ENCODE data around the gene TRABD.

TRABD gene

DNA sequence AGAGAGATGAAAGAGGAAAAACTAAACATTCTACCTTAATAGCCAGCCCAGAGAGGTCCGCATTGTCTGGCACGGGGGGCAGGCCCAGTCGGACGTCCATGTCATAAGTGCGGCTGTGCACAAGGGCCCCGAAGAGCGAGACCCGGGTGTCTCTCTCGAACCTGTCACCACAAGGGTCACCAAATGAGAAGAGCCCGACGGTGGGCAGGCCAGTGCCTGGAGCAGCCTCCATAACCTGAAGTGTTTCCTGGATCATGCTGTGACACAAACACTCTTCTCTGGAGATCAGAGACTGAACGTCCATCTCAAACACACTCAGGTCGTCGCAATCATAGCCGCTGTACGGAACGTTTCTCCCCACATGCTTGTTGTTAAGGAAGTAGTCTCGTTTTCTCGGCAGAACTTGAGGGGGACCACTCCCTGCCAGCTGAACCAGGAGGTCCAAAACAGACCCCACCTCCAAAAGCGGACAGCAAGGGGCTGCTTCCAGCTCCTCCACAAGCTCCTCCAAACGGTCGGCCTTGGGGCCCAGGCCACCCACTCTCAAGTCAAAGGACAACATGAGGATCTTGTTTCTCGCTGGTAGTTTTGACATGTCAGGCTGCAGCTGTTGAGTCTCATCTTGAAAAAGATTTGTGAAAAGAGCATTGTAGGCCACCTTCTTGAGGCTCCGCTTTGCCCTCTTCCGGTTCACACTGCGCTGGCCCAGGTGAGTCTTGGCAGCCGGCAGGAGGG is 58.1 kb downstream of the TRABD start:
- peaks cover 31% of the 10 kb centered on the region for H3K4me1 ChIP-seq (ENCODE audit: low read length)
- H3F3A ChIP-seq (ENCODE audit: insufficient read depth, low read length): peaks cover 38% of the 10 kb centered on the region
- no peaks in the 10 kb centered on the region for H3K9me2 ChIP-seq (replicated peaks; ENCODE audit: insufficient read depth, low read length)
- no peak for TF ChIP-seq EZH2phosphoT487 (IDR thresholded peaks at IDR 0.05; ENCODE audit: low read length)
- no peak for TF ChIP-seq EZH2 (optimal IDR thresholded peaks at IDR 0.05; ENCODE audit: low read depth, low read length)
- TF ChIP-seq, protein P1, sequence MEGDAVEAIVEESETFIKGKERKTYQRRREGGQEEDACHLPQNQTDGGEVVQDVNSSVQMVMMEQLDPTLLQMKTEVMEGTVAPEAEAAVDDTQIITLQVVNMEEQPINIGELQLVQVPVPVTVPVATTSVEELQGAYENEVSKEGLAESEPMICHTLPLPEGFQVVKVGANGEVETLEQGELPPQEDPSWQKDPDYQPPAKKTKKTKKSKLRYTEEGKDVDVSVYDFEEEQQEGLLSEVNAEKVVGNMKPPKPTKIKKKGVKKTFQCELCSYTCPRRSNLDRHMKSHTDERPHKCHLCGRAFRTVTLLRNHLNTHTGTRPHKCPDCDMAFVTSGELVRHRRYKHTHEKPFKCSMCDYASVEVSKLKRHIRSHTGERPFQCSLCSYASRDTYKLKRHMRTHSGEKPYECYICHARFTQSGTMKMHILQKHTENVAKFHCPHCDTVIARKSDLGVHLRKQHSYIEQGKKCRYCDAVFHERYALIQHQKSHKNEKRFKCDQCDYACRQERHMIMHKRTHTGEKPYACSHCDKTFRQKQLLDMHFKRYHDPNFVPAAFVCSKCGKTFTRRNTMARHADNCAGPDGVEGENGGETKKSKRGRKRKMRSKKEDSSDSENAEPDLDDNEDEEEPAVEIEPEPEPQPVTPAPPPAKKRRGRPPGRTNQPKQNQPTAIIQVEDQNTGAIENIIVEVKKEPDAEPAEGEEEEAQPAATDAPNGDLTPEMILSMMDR (IDR thresholded peaks at IDR 0.05; ENCODE audit: low read length): no peak
- no peak for DNase-seq
- H4K20me1 ChIP-seq (ENCODE audit: insufficient read depth, low read length): no peaks in the 10 kb centered on the region
- H2AFZ ChIP-seq (ENCODE audit: low read length): peak overlapping the region; percentile 45; the same call in 1 of the 2 replicates
- H3K4me3 ChIP-seq (ENCODE audit: low read length): peak overlapping the region; percentile 81
- no peaks in the 10 kb centered on the region for H3K27me3 ChIP-seq (replicated peaks; ENCODE audit: insufficient read depth, low read length)
- peak overlapping the region; percentile 91 for H3K9ac ChIP-seq (ENCODE audit: low read length)
- H3K79me2 ChIP-seq (ENCODE audit: low read length): peaks cover 83% of the 10 kb centered on the region
- H3K9me3 ChIP-seq (replicated peaks; ENCODE audit: insufficient read depth, low read length): no peaks in the 10 kb centered on the region
- peak overlapping the region; percentile 88 for H3K27ac ChIP-seq (ENCODE audit: low read length)
- peak overlapping the region; percentile 100 for H3K4me2 ChIP-seq (ENCODE audit: low read depth, low read length)
- H3K36me3 ChIP-seq (replicated peaks; ENCODE audit: insufficient read depth, low read length): no peaks in the 10 kb centered on the region

DNA sequence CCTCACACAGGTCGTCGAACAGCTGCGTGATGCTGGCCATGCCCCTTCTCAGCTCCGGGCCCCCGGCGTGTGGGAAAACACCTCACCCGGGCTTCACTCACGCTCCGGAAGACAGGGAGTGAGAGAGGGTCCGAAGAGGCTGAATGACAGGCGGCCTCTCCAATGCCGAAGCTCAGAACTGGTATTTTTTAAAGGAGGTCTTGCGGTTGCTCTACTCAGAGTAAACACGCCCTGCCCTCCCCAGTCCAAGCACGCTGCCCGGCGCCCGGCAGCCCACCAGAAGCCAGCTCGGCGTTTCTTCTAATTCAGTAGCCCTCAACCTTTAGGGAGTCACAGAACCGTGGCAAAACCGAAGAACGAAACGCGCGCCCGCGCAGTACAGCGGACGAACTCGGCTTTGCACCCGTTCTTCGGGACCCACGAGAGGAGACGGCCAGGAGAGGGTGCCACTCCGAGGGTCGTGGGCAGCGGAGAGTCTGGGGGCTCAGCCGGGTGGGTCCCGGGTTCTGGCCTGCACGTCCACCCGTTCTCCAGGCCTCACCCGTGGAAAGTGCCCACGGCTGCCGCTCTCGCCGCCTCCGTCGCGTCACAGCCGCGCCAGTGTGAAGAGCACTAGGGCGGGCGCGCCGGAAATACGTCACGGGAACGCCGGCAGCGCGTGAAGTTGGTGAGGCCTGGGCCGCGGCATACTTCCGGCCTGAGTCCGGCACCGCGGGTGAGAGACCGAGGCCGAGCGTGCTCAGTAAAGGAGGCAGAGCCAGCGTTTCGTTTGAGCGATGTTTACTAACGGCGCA is 58.9 kb downstream of the TRABD start, which contains the start of gene TUBGCP6:
Gene TUBGCP6 (minus strand): TSS at position 604 of the 794 bp plus-strand sequence. CDS start 564 bp downstream, at position 40.
- peaks cover 80% of the 10 kb centered on the region for H3K79me2 ChIP-seq (ENCODE audit: low read length)
- TF ChIP-seq, protein P1 (IDR thresholded peaks at IDR 0.05; ENCODE audit: low read length): peak; percentile 21; the same call in 1 of the 2 replicates
- TF ChIP-seq EZH2phosphoT487 (IDR thresholded peaks at IDR 0.05; ENCODE audit: low read length): no peak
- peaks cover 38% of the 10 kb centered on the region for H3F3A ChIP-seq (ENCODE audit: insufficient read depth, low read length)
- no peaks in the 10 kb centered on the region for H4K20me1 ChIP-seq (ENCODE audit: insufficient read depth, low read length)
- H2AFZ ChIP-seq (ENCODE audit: low read length): peak within 1 kb of the TSS; percentile 45
- DNase-seq: peak; percentile 97
- peak within 1 kb of the TSS; percentile 91 for H3K9ac ChIP-seq (ENCODE audit: low read length)
- peak within 1 kb of the TSS; percentile 81 for H3K4me3 ChIP-seq (ENCODE audit: low read length)
- H3K27ac ChIP-seq (ENCODE audit: low read length): peak within 1 kb of the TSS; percentile 88
- no peaks in the 10 kb centered on the region for H3K27me3 ChIP-seq (replicated peaks; ENCODE audit: insufficient read depth, low read length)
- peaks cover 32% of the 10 kb centered on the region for H3K4me1 ChIP-seq (ENCODE audit: low read length)
- no peaks in the 10 kb centered on the region for H3K9me3 ChIP-seq (replicated peaks; ENCODE audit: insufficient read depth, low read length)
- peak within 1 kb of the TSS; percentile 100 for H3K4me2 ChIP-seq (ENCODE audit: low read depth, low read length)
- no peaks in the 10 kb centered on the region for H3K36me3 ChIP-seq (replicated peaks; ENCODE audit: insufficient read depth, low read length)
- H3K9me2 ChIP-seq (replicated peaks; ENCODE audit: insufficient read depth, low read length): no peaks in the 10 kb centered on the region

DNA sequence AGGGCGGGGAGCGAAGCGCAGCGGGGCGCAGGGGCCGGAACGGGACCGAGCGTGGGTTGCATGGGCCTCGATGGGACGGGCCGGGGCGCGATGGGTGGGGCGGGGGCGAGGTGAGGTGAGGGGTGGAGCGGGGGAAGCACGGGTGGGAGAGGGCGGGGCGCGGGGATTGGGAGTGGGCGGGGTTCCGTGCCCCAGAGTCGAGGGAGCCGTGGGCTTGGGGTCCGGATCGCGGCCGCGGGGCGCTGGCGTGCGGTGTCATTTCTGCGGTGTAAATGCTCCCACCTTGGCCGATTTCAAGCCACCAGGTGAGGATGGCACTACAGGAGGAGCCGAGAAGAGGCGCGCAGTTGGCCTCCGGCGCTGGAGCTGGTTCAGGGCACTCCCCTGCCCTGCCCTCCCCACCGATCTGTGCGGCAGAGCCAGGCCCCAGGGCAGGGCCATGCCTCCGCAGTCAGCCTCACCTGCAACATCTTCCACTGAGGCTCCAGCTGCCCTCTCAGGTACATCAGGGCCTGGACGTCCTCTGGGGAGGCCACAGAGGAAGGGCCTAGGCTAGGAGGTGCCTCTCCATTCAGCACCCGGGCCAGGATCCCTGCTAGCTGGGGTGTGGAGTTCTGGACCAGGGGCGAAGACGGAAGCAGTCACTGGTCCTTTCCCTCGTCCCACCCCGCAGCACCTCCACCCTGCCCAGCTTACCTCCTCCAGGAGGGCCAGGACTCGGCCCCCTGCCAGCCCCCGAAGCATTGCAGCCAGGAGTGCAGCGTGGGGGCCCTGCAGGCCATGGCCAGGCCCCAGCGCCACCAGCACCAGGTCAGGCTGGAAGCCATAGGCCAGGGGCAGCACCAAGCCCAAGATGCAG is 59.7 kb downstream of the TRABD start:
- Histone ChIP-seq H3K4me3 (ENCODE audit: low read length) (peak overlapping the region; percentile 81), H3K9me3 (replicated peaks; ENCODE audit: insufficient read depth, low read length) (no peaks in the 10 kb centered on the region), H3K79me2 (ENCODE audit: low read length) (peaks cover 80% of the 10 kb centered on the region), H3K4me1 (ENCODE audit: low read length) (peaks cover 40% of the 10 kb centered on the region), H4K20me1 (ENCODE audit: insufficient read depth, low read length) (no peaks in the 10 kb centered on the region), H3K36me3 (replicated peaks; ENCODE audit: insufficient read depth, low read length) (no peaks in the 10 kb centered on the region), H3F3A (ENCODE audit: insufficient read depth, low read length) (peaks cover 41% of the 10 kb centered on the region), H2AFZ (ENCODE audit: low read length) (no peak overlapping the region), H3K9ac (ENCODE audit: low read length) (peak overlapping the region; percentile 91), H3K27ac (ENCODE audit: low read length) (peak overlapping the region; percentile 88), H3K27me3 (replicated peaks; ENCODE audit: insufficient read depth, low read length) (no peaks in the 10 kb centered on the region), H3K9me2 (replicated peaks; ENCODE audit: insufficient read depth, low read length) (no peaks in the 10 kb centered on the region), H3K4me2 (ENCODE audit: low read depth, low read length) (peak overlapping the region; percentile 100)
- TF ChIP-seq EZH2phosphoT487 (IDR thresholded peaks at IDR 0.05; ENCODE audit: low read length) (no peak), EZH2 (optimal IDR thresholded peaks at IDR 0.05; ENCODE audit: low read depth, low read length) (no peak)
- TF ChIP-seq, protein P1 (IDR thresholded peaks at IDR 0.05; ENCODE audit: low read length): no peak
- peak; percentile 34 for DNase-seq
